GM21447 (cell line): ENCODE results near the gene CCDC38.
A peak's percentile ranks its signal among the peaks of the same experiment; 100 is the strongest.

Source experiments
- ATAC-seq: cut with Tn5 transposase; IDR thresholded peaks from one replicate; pipeline ENCODE4 v1.9.1; 2021; ENCODE audit not compliant: unreplicated experiment

CCDC38 gene

GRCh38 chr12:95962222-95962621, 19.8 kb upstream of the CCDC38 start:
- ATAC-seq, result no peak

GRCh38 chr12:95960241-95960640, 17.8 kb upstream of the CCDC38 start:
- no peak for ATAC-seq

- ATAC-seq, result no peak
These were observed 16.7 kb upstream of the CCDC38 start for GRCh38 chr12:95959107-95959506.

- ATAC-seq, result no peak
These were observed 14.2 kb upstream of the CCDC38 start for GRCh38 chr12:95956557-95957145.

GRCh38 chr12:95955549-95956159, 13.2 kb upstream of the CCDC38 start:
- ATAC-seq, result no peak

GRCh38 chr12:95953000-95953399, 10.6 kb upstream of the CCDC38 start:
- ATAC-seq, result no peak

GRCh38 chr12:95951515-95951914, 9.1 kb upstream of the CCDC38 start:
- no peak for ATAC-seq

GRCh38 chr12:95949477-95950206, 7.2 kb upstream of the CCDC38 start:
- no peak for ATAC-seq

GRCh38 chr12:95944108-95944704, 1.8 kb upstream of the CCDC38 start:
- ATAC-seq, result no peak

GRCh38 chr12:95943330-95943842, 972 bp upstream of the CCDC38 start, which contains the start of gene AMDHD1:
TSS of gene AMDHD1 (plus strand) at chr12:95943331. CDS start at chr12:95943399, 68 bp downstream.
- peak; percentile 52 for ATAC-seq

- peak; percentile 1 for ATAC-seq
These were observed 302 bp downstream of the CCDC38 start for GRCh38 chr12:95942101-95942523.

- no peak for ATAC-seq
These were observed 1.9 kb downstream of the CCDC38 start for GRCh38 chr12:95940514-95940913.

- no peak for ATAC-seq
These were observed 20.2 kb downstream of the CCDC38 start for GRCh38 chr12:95922231-95922630.

GRCh38 chr12:95919110-95919509, 23.3 kb downstream of the CCDC38 start:
- no peak for ATAC-seq

- peak; percentile 69 for ATAC-seq
These were observed 24.0 kb downstream of the CCDC38 start for GRCh38 chr12:95918194-95918993.

GRCh38 chr12:95909871-95910270, 32.5 kb downstream of the CCDC38 start:
- ATAC-seq, result no peak

GRCh38 chr12:95908573-95908972, 33.8 kb downstream of the CCDC38 start:
- ATAC-seq, result no peak

- no peak for ATAC-seq
These were observed 44.3 kb downstream of the CCDC38 start for GRCh38 chr12:95898081-95898480.

GRCh38 chr12:95896846-95897245, 45.6 kb downstream of the CCDC38 start:
- ATAC-seq, result no peak

GRCh38 chr12:95890958-95891357, 51.5 kb downstream of the CCDC38 start:
- no peak for ATAC-seq

GRCh38 chr12:95887311-95887710, 55.1 kb downstream of the CCDC38 start:
- ATAC-seq, result no peak
